ENCODE data around the gene PRUNE2. TPM values are rescaled to one million over a fixed set of nuclear protein-coding genes. Genes with fewer than 3 reads are reported as not detected.
A peak's percentile ranks its signal among the peaks of the same experiment; 100 is the strongest.

PRUNE2 gene
- total RNA-seq, 3 donors from 2014 or later = 4.6 to 14.7 (median 12.0) TPM

- no peak for DNase-seq (ENCODE audit: low spot score in 2 of 2)
- intact Hi-C loops (cut with DNase I; ENCODE audit: low total_unique reads) = no loop called here
- Histone ChIP-seq H3K4me1 (no peaks in the 10 kb centered on the region), H3K9me3 (no peaks in the 10 kb centered on the region), H3K27ac (no peak overlapping the region), H3K36me3 (no peaks in the 10 kb centered on the region), H3K27me3 (no peaks in the 10 kb centered on the region), H3K4me3 (no peak overlapping the region)
- TF ChIP-seq CTCF (IDR thresholded peaks at IDR 0.05) = no peak
- TF ChIP-seq POLR2A (IDR thresholded peaks at IDR 0.05) = no peak
- no peak for TF ChIP-seq POLR2AphosphoS5 (IDR thresholded peaks at IDR 0.05)
Measured at GRCh38 chr9:76643399-76644117, 262.4 kb downstream of the PRUNE2 start.

GRCh38 chr9:76642701-76643209 is 263.2 kb downstream of the PRUNE2 start:
- Histone ChIP-seq H3K27me3 (no peaks in the 10 kb centered on the region), H3K4me1 (no peaks in the 10 kb centered on the region), H3K9me3 (no peaks in the 10 kb centered on the region), H3K36me3 (no peaks in the 10 kb centered on the region), H3K27ac (no peak overlapping the region), H3K4me3 (no peak overlapping the region)
- TF ChIP-seq CTCF (IDR thresholded peaks at IDR 0.05) = no peak
- TF ChIP-seq POLR2AphosphoS5 (IDR thresholded peaks at IDR 0.05) = no peak
- no peak for TF ChIP-seq POLR2A (IDR thresholded peaks at IDR 0.05)
- DNase-seq (ENCODE audit: low spot score in 2 of 2) = no peak
- intact Hi-C loops (cut with DNase I; ENCODE audit: low total_unique reads) = no loop called here

DNA sequence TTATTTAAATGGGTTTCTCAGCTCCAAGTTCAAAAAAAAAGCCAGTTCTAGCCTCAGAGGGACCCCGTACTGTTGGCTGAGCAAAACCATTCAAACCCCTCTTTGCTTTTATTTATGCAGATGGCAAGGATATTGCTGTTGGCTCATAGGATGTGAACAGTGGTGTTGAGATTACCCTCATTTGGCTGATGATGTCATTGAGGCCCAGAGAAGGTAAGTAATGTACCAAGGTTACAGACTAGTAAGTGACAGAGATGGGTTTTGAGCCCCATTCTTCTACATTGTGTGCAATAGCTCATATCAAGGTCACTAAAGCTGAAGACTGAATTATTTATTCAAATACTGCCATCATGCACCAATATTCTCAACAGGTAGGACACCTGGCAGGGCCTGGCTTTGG is 263.8 kb downstream of the PRUNE2 start:
- TF ChIP-seq POLR2A (IDR thresholded peaks at IDR 0.05) (no peak), CTCF (IDR thresholded peaks at IDR 0.05) (no peak), POLR2AphosphoS5 (IDR thresholded peaks at IDR 0.05) (no peak)

GRCh38 chr9:76638001-76638400 is 267.9 kb downstream of the PRUNE2 start:
- Histone ChIP-seq H3K9me3 (no peaks in the 10 kb centered on the region), H3K27me3 (no peaks in the 10 kb centered on the region), H3K4me3 (no peak overlapping the region), H3K4me1 (no peaks in the 10 kb centered on the region), H3K27ac (peak overlapping the region; percentile 37 to 40), H3K36me3 (no peaks in the 10 kb centered on the region)
- DNase-seq (ENCODE audit: low spot score in 2 of 2) = no peak
- intact Hi-C loops (cut with DNase I; ENCODE audit: low total_unique reads) = no loop called here
- TF ChIP-seq POLR2A (IDR thresholded peaks at IDR 0.05) (no peak), CTCF (IDR thresholded peaks at IDR 0.05) (no peak), POLR2AphosphoS5 (IDR thresholded peaks at IDR 0.05) (no peak)

More for the DNA sequence above, 263.8 kb downstream of the PRUNE2 start:
- Histone ChIP-seq H3K27me3 (no peaks in the 10 kb centered on the region), H3K36me3 (no peaks in the 10 kb centered on the region), H3K4me3 (no peak overlapping the region), H3K27ac (no peak overlapping the region), H3K4me1 (no peaks in the 10 kb centered on the region), H3K9me3 (no peaks in the 10 kb centered on the region)
- intact Hi-C loops (cut with DNase I; ENCODE audit: low total_unique reads) = no loop called here
- no peak for DNase-seq (ENCODE audit: low spot score in 2 of 2)

GRCh38 chr9:76637416-76637815 is 268.5 kb downstream of the PRUNE2 start:
- TF ChIP-seq POLR2AphosphoS5 (IDR thresholded peaks at IDR 0.05) (no peak), CTCF (IDR thresholded peaks at IDR 0.05) (no peak), POLR2A (IDR thresholded peaks at IDR 0.05) (no peak)
- Histone ChIP-seq H3K27ac (peak overlapping the region in 1 of 2 donors; percentile 40), H3K9me3 (no peaks in the 10 kb centered on the region), H3K4me3 (no peak overlapping the region), H3K36me3 (no peaks in the 10 kb centered on the region), H3K4me1 (no peaks in the 10 kb centered on the region), H3K27me3 (no peaks in the 10 kb centered on the region)
- intact Hi-C loops (cut with DNase I; ENCODE audit: low total_unique reads) = no loop called here
- DNase-seq (ENCODE audit: low spot score in 2 of 2) = no peak

All from breast epithelium (tissue), 4 donors.